B cell (primary cell): Measurements from ENCODE around the gene TNP2. TPM values are rescaled to one million over a fixed set of nuclear protein-coding genes. Genes with fewer than 3 reads are reported as not detected.
A peak's percentile ranks its signal among the peaks of the same experiment; 100 is the strongest.

Experiments used
- ATAC-seq: fragments of 200-7000 bp; cut with Tn5 transposase; one replicate; pipeline ENCODE4 v1.10.0; 2021; ENCODE audit warnings: low read depth, mild to moderate bottlenecking, moderate number of reproducible peaks, moderate library complexity
- CTCF ChIA-PET: fragments of 350-600 bp; sonication (Branson Sonifier 250); formaldehyde crosslinking; loops from one replicate; lab custom pipeline; 2021; ENCODE audit warnings: antibody characterized with exemption, inconsistent platforms; lab: Charles Lee
- POLR2A ChIA-PET: fragments of 350-600 bp; sonication (Branson Sonifier 250); formaldehyde crosslinking; loops from one replicate; lab custom pipeline; 2021; ENCODE audit warnings: antibody characterized with exemption; lab: Charles Lee
- DNase-seq: peaks from one replicate; pipeline ENCODE4 v3.0.0; 2013
- H2AFZ ChIP-seq: 2 replicates; pipeline ENCODE4 v1.6.1; 2012; ENCODE audit warnings: mild to moderate bottlenecking, low read depth, low read length; ENCODE audit not compliant: insufficient read depth, poor library complexity, severe bottlenecking
- H3K27ac ChIP-seq, 2 donors: 1 replicate in 1 of 2; 2 replicates in 1 of 2; pipeline ENCODE4 v1.5.1; 2012 to 2013; ENCODE audit warnings: low read length in 2 of 2, mild to moderate bottlenecking in 2 of 2, moderate library complexity in 1 of 2
- H3K27me3 ChIP-seq, 4 experiments: fragments of 200-600 bp in 1 of 4; sonication (generic) in 1 of 4; replicated peaks in 1 of 4; 1 replicate in 2 of 4; 2 replicates in 2 of 4; pipeline versions ENCODE4 v1.6.1 to v1.7.0; 2013 to 2016; ENCODE audit warnings: low read length in 3 of 4, mild to moderate bottlenecking in 2 of 4, mixed read lengths in 1 of 4, moderate library complexity in 1 of 4; ENCODE audit not compliant: insufficient read depth in 4 of 4, control insufficient read depth in 3 of 4; ENCODE audit errors: control extremely low read depth in 1 of 4
- H3K36me3 ChIP-seq, 2 experiments: replicated peaks in 1 of 2; 1 replicate in 1 of 2; 2 replicates in 1 of 2; pipeline versions ENCODE4 v1.6.1 to v1.7.1; 2013; ENCODE audit warnings: low read length in 1 of 2; ENCODE audit not compliant: insufficient read depth in 2 of 2, control insufficient read depth in 1 of 2; ENCODE audit errors: control extremely low read depth in 1 of 2, extremely low read depth in 1 of 2
- H3K4me1 ChIP-seq, 2 donors: fragments of 200-600 bp in 1 of 2; sonication (generic) in 1 of 2; 1 replicate in 1 of 2; 2 replicates in 1 of 2; pipeline versions ENCODE4 v1.5.1 to v1.6.1; 2013 to 2017; ENCODE audit warnings: low read length in 2 of 2; ENCODE audit not compliant: control insufficient read depth in 2 of 2, insufficient read depth in 2 of 2
- H3K4me2 ChIP-seq: replicated peaks from 2 replicates; pipeline ENCODE3; 2012; ENCODE audit warnings: mild to moderate bottlenecking, low read depth, low read length; ENCODE audit not compliant: poor library complexity, severe bottlenecking
- H3K4me3 ChIP-seq, 5 experiments: fragments of 200-600 bp in 1 of 5; sonication (generic) in 1 of 5; 1 replicate in 3 of 5; 2 replicates in 2 of 5; pipeline versions ENCODE4 v1.5.1 to v1.7.0; 2011 to 2016; ENCODE audit warnings: low read length in 4 of 5, mild to moderate bottlenecking in 4 of 5, low read depth in 2 of 5, control low read depth in 1 of 5, moderate library complexity in 1 of 5; ENCODE audit not compliant: insufficient read depth in 1 of 5; ENCODE audit errors: control extremely low read depth in 1 of 5, extremely low read depth in 1 of 5
- H3K79me2 ChIP-seq: fragments of 200-600 bp; sonication (generic); one replicate; pipeline ENCODE4 v1.6.0; 2016; ENCODE audit warnings: low read length; ENCODE audit not compliant: control insufficient read depth, insufficient read depth
- H3K9ac ChIP-seq: fragments of 200-600 bp; sonication (generic); 2 replicates; pipeline ENCODE4 v1.6.1; 2017; ENCODE audit warnings: mild to moderate bottlenecking, low read length, moderate library complexity
- H3K9me3 ChIP-seq, 3 donors: one replicate each; pipeline versions ENCODE4 v1.6.1 to v1.7.1; 2013; ENCODE audit warnings: low read length in 2 of 3; ENCODE audit not compliant: control insufficient read depth in 2 of 3, insufficient read depth in 1 of 3; ENCODE audit errors: control extremely low read depth in 1 of 3
- H4K20me1 ChIP-seq: 2 replicates; pipeline ENCODE4 v1.6.0; 2012; ENCODE audit warnings: mild to moderate bottlenecking, low read length; ENCODE audit not compliant: insufficient read depth, control insufficient read depth, poor library complexity, severe bottlenecking
- H3K27ac Mint-ChIP-seq: one replicate; pipeline ENCODE4 v1.8.0; 2021; ENCODE audit warnings: mixed read lengths
- H3K27me3 Mint-ChIP-seq: one replicate; pipeline ENCODE4 v1.8.0; 2021; ENCODE audit warnings: mixed read lengths
- H3K4me1 Mint-ChIP-seq: one replicate; pipeline ENCODE4 v1.8.0; 2021; ENCODE audit warnings: mixed read lengths
- H3K4me3 Mint-ChIP-seq: one replicate; pipeline ENCODE4 v1.8.0; 2021; ENCODE audit warnings: mixed read lengths
- H3K9me3 Mint-ChIP-seq: one replicate; pipeline ENCODE4 v1.8.0; 2022; ENCODE audit warnings: mixed read lengths; ENCODE audit not compliant: insufficient read depth
- EZH2 ChIP-seq: IDR thresholded peaks from 2 replicates; pipeline ENCODE4 v1.6.1; 2012; ENCODE audit warnings: borderline replicate concordance, low read depth, mild to moderate bottlenecking, moderate library complexity, low read length; ENCODE audit not compliant: insufficient read depth, poor library complexity, severe bottlenecking
- WGBS: methylation state at CpG from one replicate; pipeline ENCODE4 v1.1.5; 2013; ENCODE audit warnings: missing lambda C conversion rate; ENCODE audit not compliant: insufficient coverage; 5-methylcytosine and 5-hydroxymethylcytosine counted together
- intact Hi-C: fragments of 100-400 bp; cut with micrococcal nuclease; formaldehyde crosslinking; loops from one replicate; pipeline ENCODE4 v1.10.0; 2022
- polyA plus RNA-seq: library from polyadenylated mRNA; depleted of rRNA; stranded (reverse); fragments of >200 nt; gene quantifications from 2 replicates; pipeline ENCODE4 v1.2.3, GENCODE V29; 2012
- total RNA-seq, 2 donors: library from RNA; stranded (reverse); fragments of 120-200 nt in 1 of 2; gene quantifications; 1 replicate in 1 of 2; 2 replicates in 1 of 2; pipeline versions ENCODE4 v1.2.3 to v1.2.4, GENCODE V29; 2013 to 2022
- TF ChIP-seq, protein P1 (sequence below): fragments of 200-600 bp; IDR thresholded peaks from one replicate; pipeline ENCODE4 v1.8.0; 2022; ENCODE audit warnings: antibody characterized with exemption, mild to moderate bottlenecking

TNP2 gene
- total and polyA plus RNA-seq, 2 donors (not counting 1 experiment from before 2014, with no cell fraction given) = not detected

DNA sequence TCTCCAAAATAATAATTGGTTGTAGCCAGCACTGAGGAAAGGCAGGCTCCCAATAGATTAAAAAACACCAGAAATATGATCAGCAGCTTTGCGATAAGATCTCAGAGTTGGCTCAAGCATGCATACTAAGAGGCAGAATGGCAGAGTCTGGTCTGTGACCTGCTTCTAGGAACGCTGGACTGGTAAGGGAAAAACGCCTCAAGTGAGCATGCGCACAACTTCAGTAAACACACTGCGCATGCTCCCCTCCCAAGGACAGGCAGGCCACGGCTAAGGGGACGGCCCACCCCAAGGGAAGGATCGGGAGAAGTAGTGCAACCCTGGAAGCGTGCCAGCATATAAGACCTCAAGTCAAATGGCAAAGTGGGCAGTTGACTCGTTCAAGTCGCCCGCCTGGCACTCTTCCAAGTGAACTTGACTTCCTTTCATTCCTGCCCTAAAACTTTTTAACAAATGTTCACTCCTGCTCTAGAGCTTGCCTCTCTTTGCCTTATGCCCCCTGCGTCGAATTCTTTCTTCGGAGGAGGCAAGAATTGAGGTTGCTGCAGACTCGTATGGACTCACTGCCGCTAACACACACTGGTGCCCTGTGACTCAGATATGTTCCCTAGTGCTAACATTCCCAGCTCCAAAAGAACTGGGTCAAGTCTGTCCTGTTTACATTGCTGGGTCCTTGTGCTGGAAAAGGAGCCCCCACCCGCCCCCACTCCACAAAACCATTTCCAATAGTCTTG, 34.4 kb upstream of the TNP2 start:
- no peaks in the 10 kb centered on the region for H3K27me3 ChIP-seq
- H3K27ac Mint-ChIP-seq = peak overlapping the region; percentile 10
- H3K4me2 ChIP-seq = no peak overlapping the region
- H3K9ac ChIP-seq = no peak overlapping the region
- peaks cover 0 to 10% (median 7%) of the 10 kb centered on the region in 3 donors for H3K9me3 ChIP-seq
- DNase-seq (no peak), ATAC-seq (no peak)
- H3K27me3 Mint-ChIP-seq = no peaks in the 10 kb centered on the region
- H4K20me1 ChIP-seq = no peaks in the 10 kb centered on the region
- no peaks in the 10 kb centered on the region for H3K9me3 Mint-ChIP-seq
- no peak overlapping the region for H3K4me3 Mint-ChIP-seq
- no peak overlapping the region for H3K4me3 ChIP-seq
- peaks cover 46 to 55% of the 10 kb centered on the region in 2 donors for H3K4me1 ChIP-seq
- no peak overlapping the region for H2AFZ ChIP-seq
- TF ChIP-seq EZH2 = no peak
- TF ChIP-seq, protein P1, sequence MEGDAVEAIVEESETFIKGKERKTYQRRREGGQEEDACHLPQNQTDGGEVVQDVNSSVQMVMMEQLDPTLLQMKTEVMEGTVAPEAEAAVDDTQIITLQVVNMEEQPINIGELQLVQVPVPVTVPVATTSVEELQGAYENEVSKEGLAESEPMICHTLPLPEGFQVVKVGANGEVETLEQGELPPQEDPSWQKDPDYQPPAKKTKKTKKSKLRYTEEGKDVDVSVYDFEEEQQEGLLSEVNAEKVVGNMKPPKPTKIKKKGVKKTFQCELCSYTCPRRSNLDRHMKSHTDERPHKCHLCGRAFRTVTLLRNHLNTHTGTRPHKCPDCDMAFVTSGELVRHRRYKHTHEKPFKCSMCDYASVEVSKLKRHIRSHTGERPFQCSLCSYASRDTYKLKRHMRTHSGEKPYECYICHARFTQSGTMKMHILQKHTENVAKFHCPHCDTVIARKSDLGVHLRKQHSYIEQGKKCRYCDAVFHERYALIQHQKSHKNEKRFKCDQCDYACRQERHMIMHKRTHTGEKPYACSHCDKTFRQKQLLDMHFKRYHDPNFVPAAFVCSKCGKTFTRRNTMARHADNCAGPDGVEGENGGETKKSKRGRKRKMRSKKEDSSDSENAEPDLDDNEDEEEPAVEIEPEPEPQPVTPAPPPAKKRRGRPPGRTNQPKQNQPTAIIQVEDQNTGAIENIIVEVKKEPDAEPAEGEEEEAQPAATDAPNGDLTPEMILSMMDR = no peak
- intact Hi-C loops = no loop called here
- H3K79me2 ChIP-seq = no peaks in the 10 kb centered on the region
- CTCF ChIA-PET = interaction anchor here (0.8 to 1.8 kb wide), 2 partner anchors 23 to 48 kb away, joined by 3 to 5 read pairs; partner anchors contain the start of gene SOCS1
- 88% methylated on average over 18 of the region's 18 CpGs for WGBS
- H3K27ac ChIP-seq = no peak overlapping the region
- peaks cover 57% of the 10 kb centered on the region for H3K4me1 Mint-ChIP-seq
- POLR2A ChIA-PET = interaction anchor here (0.7 kb wide), 1 partner anchor 48 kb away, joined by 3 read pairs; no protein-coding TSS in a partner anchor
- no peaks in the 10 kb centered on the region for H3K36me3 ChIP-seq

DNA sequence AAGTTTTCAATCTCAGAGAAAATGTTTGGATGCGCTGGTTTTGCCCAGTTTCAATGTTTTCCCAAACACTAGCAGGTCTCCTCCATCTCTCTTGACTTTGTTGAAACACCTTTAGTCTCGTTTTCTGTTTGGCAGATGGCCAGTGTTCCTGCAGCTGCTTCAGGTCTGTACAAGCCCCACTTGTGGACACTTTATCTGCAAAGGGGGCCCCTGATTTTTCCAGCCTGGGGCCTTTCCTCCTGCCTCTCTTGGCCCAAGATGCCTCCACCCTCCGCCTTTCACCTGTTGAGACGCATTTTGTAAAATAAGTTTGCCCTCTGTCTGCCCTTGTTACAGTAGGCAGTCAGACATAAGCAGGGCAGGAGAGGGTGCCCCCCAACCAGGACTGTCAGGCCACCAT, 33.9 kb upstream of the TNP2 start:
- TF ChIP-seq, protein P1 = no peak
- no peak for TF ChIP-seq EZH2
- 80% methylated on average over 2 of the region's 4 CpGs for WGBS
- peaks cover 0 to 5% (median 3%) of the 10 kb centered on the region in 3 donors for H3K9me3 ChIP-seq
- intact Hi-C loops = no loop called here
- no peak overlapping the region for H3K27ac ChIP-seq
- peaks cover 58% of the 10 kb centered on the region for H3K4me1 Mint-ChIP-seq
- DNase-seq (no peak), ATAC-seq (no peak)
- ChIA-PET CTCF (interaction anchor here (1.8 kb wide), 1 partner anchor 48 kb away, joined by 5 read pairs; the partner anchor contains the start of gene SOCS1), POLR2A (interaction anchor here (0.7 kb wide), 1 partner anchor 48 kb away, joined by 3 read pairs; no protein-coding TSS in a partner anchor)
- no peaks in the 10 kb centered on the region for H4K20me1 ChIP-seq
- no peaks in the 10 kb centered on the region for H3K27me3 Mint-ChIP-seq
- no peaks in the 10 kb centered on the region for H3K27me3 ChIP-seq
- peaks cover 46 to 55% of the 10 kb centered on the region in 2 donors for H3K4me1 ChIP-seq
- H3K79me2 ChIP-seq = no peaks in the 10 kb centered on the region
- no peak overlapping the region for H3K27ac Mint-ChIP-seq
- H3K4me2 ChIP-seq = no peak overlapping the region
- no peaks in the 10 kb centered on the region for H3K9me3 Mint-ChIP-seq
- no peak overlapping the region for H3K4me3 Mint-ChIP-seq
- H3K36me3 ChIP-seq = no peaks in the 10 kb centered on the region
- no peak overlapping the region for H3K4me3 ChIP-seq
- no peak overlapping the region for H2AFZ ChIP-seq
- H3K9ac ChIP-seq = no peak overlapping the region
